KOPT-K1 (cell line): ENCODE measurements around the gene GNLY.

Experiments
- H3K27ac ChIP-seq: fragments of 200-600 bp; sonication (generic); 2 replicates; pipeline ENCODE4 v1.5.1; 2016; ENCODE audit warnings: antibody characterized with exemption, mild to moderate bottlenecking, low read depth, low read length; ENCODE audit not compliant: poor library complexity, severe bottlenecking
- H3K36me3 ChIP-seq: fragments of 200-600 bp; sonication (generic); 2 replicates; pipeline ENCODE4 v1.5.1; 2017; ENCODE audit warnings: antibody characterized with exemption, mild to moderate bottlenecking, low read length, moderate library complexity; ENCODE audit not compliant: insufficient read depth
- H3K9me3 ChIP-seq: fragments of 200-600 bp; sonication (generic); 2 replicates; pipeline ENCODE4 v1.5.1; 2017; ENCODE audit warnings: antibody characterized with exemption, low read length, mild to moderate bottlenecking; ENCODE audit not compliant: insufficient read depth, poor library complexity, severe bottlenecking

Gene GNLY

GRCh38 chr2:85744741-85745601, 50.8 kb downstream of the GNLY start:
- no peaks in the 10 kb centered on the region for H3K36me3 ChIP-seq
- no peaks in the 10 kb centered on the region for H3K9me3 ChIP-seq
- H3K27ac ChIP-seq: no peak overlapping the region

- no peak overlapping the region for H3K27ac ChIP-seq
- no peaks in the 10 kb centered on the region for H3K9me3 ChIP-seq
- no peaks in the 10 kb centered on the region for H3K36me3 ChIP-seq
These were observed 51.5 kb downstream of the GNLY start for GRCh38 chr2:85745619-85746018.

GRCh38 chr2:85746321-85747004, 52.3 kb downstream of the GNLY start:
- Histone ChIP-seq H3K36me3 (no peaks in the 10 kb centered on the region), H3K27ac (no peak overlapping the region), H3K9me3 (no peaks in the 10 kb centered on the region)

GRCh38 chr2:85747441-85747840, 53.3 kb downstream of the GNLY start:
- Histone ChIP-seq H3K36me3 (no peaks in the 10 kb centered on the region), H3K27ac (no peak overlapping the region), H3K9me3 (no peaks in the 10 kb centered on the region)

GRCh38 chr2:85748039-85748734, 54.0 kb downstream of the GNLY start:
- Histone ChIP-seq H3K9me3 (no peaks in the 10 kb centered on the region), H3K27ac (no peak overlapping the region), H3K36me3 (no peaks in the 10 kb centered on the region)
